ENCODE results near the gene ZNF81.

The ZNF81 gene

GRCh38 chrX:47828984-47829383 is 7.7 kb upstream of the ZNF81 start:
- no peaks in the 10 kb centered on the region for H3K36me3 ChIP-seq (ENCODE audit: control insufficient read depth in 1 of 2, insufficient read depth in 2 of 2, low read length in 2 of 2)
- H2AFZ ChIP-seq (ENCODE audit: insufficient read depth, low read length, poor library complexity), result no peak overlapping the region
- H3K18ac ChIP-seq (ENCODE audit: low read length), result no peak overlapping the region
- H3K27ac ChIP-seq (ENCODE audit: low read depth, low read length), result no peak overlapping the region
- WGBS (ENCODE audit: extremely low coverage, insufficient coverage, insufficient read length), result no CpG with 5 or more reads among the region's 1 CpG
- no peak overlapping the region for H4K91ac ChIP-seq (ENCODE audit: low read depth, low read length)
- no peaks in the 10 kb centered on the region for H3K4me1 ChIP-seq (ENCODE audit: control insufficient read depth in 1 of 2, insufficient read depth in 2 of 2, low read length in 2 of 2)
- no peak overlapping the region for H4K12ac ChIP-seq (ENCODE audit: low read depth, low read length)
- H4K8ac ChIP-seq (ENCODE audit: low read depth, low read length), result no peak overlapping the region
- H3K23ac ChIP-seq (ENCODE audit: low read length), result no peak overlapping the region
- H2AK5ac ChIP-seq (ENCODE audit: low read length), result no peak overlapping the region
- no peak overlapping the region for H2BK12ac ChIP-seq (ENCODE audit: low read length)
- H3K79me2 ChIP-seq (ENCODE audit: control insufficient read depth, insufficient read depth, low read length, poor library complexity), result no peaks in the 10 kb centered on the region
- H3K4me2 ChIP-seq (ENCODE audit: low read length), result no peak overlapping the region
- H3K4ac ChIP-seq (ENCODE audit: low read depth, low read length), result no peak overlapping the region
- no peak for DNase-seq
- no peak overlapping the region for H3K4me3 ChIP-seq (ENCODE audit: low read depth, low read length)
- no peaks in the 10 kb centered on the region for H3K79me1 ChIP-seq (ENCODE audit: low read length)
- no peak overlapping the region for H3K9ac ChIP-seq (ENCODE audit: low read length)
- H2BK5ac ChIP-seq (ENCODE audit: low read depth, low read length, poor library complexity), result no peak overlapping the region
- no peaks in the 10 kb centered on the region for H3K9me3 ChIP-seq (ENCODE audit: insufficient read depth, low read depth, low read length)
- no peaks in the 10 kb centered on the region for H3K27me3 ChIP-seq (ENCODE audit: insufficient read depth, low read length)
- H2BK120ac ChIP-seq (ENCODE audit: insufficient read depth, low read length, poor library complexity), result no peak overlapping the region
- no peak overlapping the region for H3K14ac ChIP-seq (ENCODE audit: low read length)

GRCh38 chrX:47831788-47832187 is 4.9 kb upstream of the ZNF81 start:
- Histone ChIP-seq H2BK120ac (ENCODE audit: insufficient read depth, low read length, poor library complexity) (no peak overlapping the region), H4K12ac (ENCODE audit: low read depth, low read length) (no peak overlapping the region), H3K9ac (ENCODE audit: low read length) (no peak overlapping the region), H4K91ac (ENCODE audit: low read depth, low read length) (no peak overlapping the region), H3K4me3 (ENCODE audit: low read depth, low read length) (no peak overlapping the region), H2BK5ac (ENCODE audit: low read depth, low read length, poor library complexity) (no peak overlapping the region), H2AFZ (ENCODE audit: insufficient read depth, low read length, poor library complexity) (no peak overlapping the region), H3K4me1 (ENCODE audit: control insufficient read depth in 1 of 2, insufficient read depth in 2 of 2, low read length in 2 of 2) (no peaks in the 10 kb centered on the region), H3K79me1 (ENCODE audit: low read length) (no peaks in the 10 kb centered on the region), H4K8ac (ENCODE audit: low read depth, low read length) (no peak overlapping the region), H3K18ac (ENCODE audit: low read length) (no peak overlapping the region), H2AK5ac (ENCODE audit: low read length) (no peak overlapping the region), H2BK12ac (ENCODE audit: low read length) (no peak overlapping the region), H3K36me3 (ENCODE audit: control insufficient read depth in 1 of 2, insufficient read depth in 2 of 2, low read length in 2 of 2) (no peaks in the 10 kb centered on the region), H3K4me2 (ENCODE audit: low read length) (no peak overlapping the region), H3K79me2 (ENCODE audit: control insufficient read depth, insufficient read depth, low read length, poor library complexity) (no peaks in the 10 kb centered on the region), H3K23ac (ENCODE audit: low read length) (no peak overlapping the region), H3K27ac (ENCODE audit: low read depth, low read length) (no peak overlapping the region), H3K27me3 (ENCODE audit: insufficient read depth, low read length) (no peaks in the 10 kb centered on the region), H3K14ac (ENCODE audit: low read length) (no peak overlapping the region), H3K9me3 (ENCODE audit: insufficient read depth, low read depth, low read length) (no peaks in the 10 kb centered on the region), H3K4ac (ENCODE audit: low read depth, low read length) (no peak overlapping the region)
- peak; percentile 29 to 76 for DNase-seq
- no CpG with 5 or more reads among the region's 2 CpGs for WGBS (ENCODE audit: extremely low coverage, insufficient coverage, insufficient read length)

- H4K91ac ChIP-seq (ENCODE audit: low read depth, low read length), result no peak overlapping the region
- no peak overlapping the region for H4K8ac ChIP-seq (ENCODE audit: low read depth, low read length)
- H2BK5ac ChIP-seq (ENCODE audit: low read depth, low read length, poor library complexity), result no peak overlapping the region
- H3K9me3 ChIP-seq (ENCODE audit: insufficient read depth, low read depth, low read length), result no peaks in the 10 kb centered on the region
- no peak overlapping the region for H3K23ac ChIP-seq (ENCODE audit: low read length)
- no peaks in the 10 kb centered on the region for H3K27me3 ChIP-seq (ENCODE audit: insufficient read depth, low read length)
- no peak overlapping the region for H2AFZ ChIP-seq (ENCODE audit: insufficient read depth, low read length, poor library complexity)
- H3K4me2 ChIP-seq (ENCODE audit: low read length), result no peak overlapping the region
- no peaks in the 10 kb centered on the region for H3K79me1 ChIP-seq (ENCODE audit: low read length)
- no peak overlapping the region for H2BK120ac ChIP-seq (ENCODE audit: insufficient read depth, low read length, poor library complexity)
- H2BK12ac ChIP-seq (ENCODE audit: low read length), result no peak overlapping the region
- no peak overlapping the region for H4K12ac ChIP-seq (ENCODE audit: low read depth, low read length)
- H3K4me1 ChIP-seq (ENCODE audit: control insufficient read depth in 1 of 2, insufficient read depth in 2 of 2, low read length in 2 of 2), result no peaks in the 10 kb centered on the region
- no peak overlapping the region for H3K14ac ChIP-seq (ENCODE audit: low read length)
- no peak overlapping the region for H3K4me3 ChIP-seq (ENCODE audit: low read depth, low read length)
- WGBS (ENCODE audit: extremely low coverage, insufficient coverage, insufficient read length), result no CpG with 5 or more reads among the region's 1 CpG
- DNase-seq, result no peak
- H3K9ac ChIP-seq (ENCODE audit: low read length), result no peak overlapping the region
- H3K27ac ChIP-seq (ENCODE audit: low read depth, low read length), result no peak overlapping the region
- H2AK5ac ChIP-seq (ENCODE audit: low read length), result no peak overlapping the region
- H3K36me3 ChIP-seq (ENCODE audit: control insufficient read depth in 1 of 2, insufficient read depth in 2 of 2, low read length in 2 of 2), result no peaks in the 10 kb centered on the region
- no peaks in the 10 kb centered on the region for H3K79me2 ChIP-seq (ENCODE audit: control insufficient read depth, insufficient read depth, low read length, poor library complexity)
- no peak overlapping the region for H3K4ac ChIP-seq (ENCODE audit: low read depth, low read length)
- H3K18ac ChIP-seq (ENCODE audit: low read length), result no peak overlapping the region
These were observed 1.7 kb downstream of the ZNF81 start for GRCh38 chrX:47838361-47838760.

GRCh38 chrX:47840111-47840510 is 3.4 kb downstream of the ZNF81 start:
- no peak overlapping the region for H2AK5ac ChIP-seq (ENCODE audit: low read length)
- H3K79me1 ChIP-seq (ENCODE audit: low read length), result no peaks in the 10 kb centered on the region
- no peaks in the 10 kb centered on the region for H3K79me2 ChIP-seq (ENCODE audit: control insufficient read depth, insufficient read depth, low read length, poor library complexity)
- H3K4ac ChIP-seq (ENCODE audit: low read depth, low read length), result no peak overlapping the region
- no peak overlapping the region for H3K14ac ChIP-seq (ENCODE audit: low read length)
- H3K4me3 ChIP-seq (ENCODE audit: low read depth, low read length), result no peak overlapping the region
- H3K27ac ChIP-seq (ENCODE audit: low read depth, low read length), result no peak overlapping the region
- H3K27me3 ChIP-seq (ENCODE audit: insufficient read depth, low read length), result no peaks in the 10 kb centered on the region
- no peak overlapping the region for H2AFZ ChIP-seq (ENCODE audit: insufficient read depth, low read length, poor library complexity)
- no peak overlapping the region for H4K12ac ChIP-seq (ENCODE audit: low read depth, low read length)
- no peaks in the 10 kb centered on the region for H3K4me1 ChIP-seq (ENCODE audit: control insufficient read depth in 1 of 2, insufficient read depth in 2 of 2, low read length in 2 of 2)
- H3K23ac ChIP-seq (ENCODE audit: low read length), result no peak overlapping the region
- H3K4me2 ChIP-seq (ENCODE audit: low read length), result no peak overlapping the region
- no peak overlapping the region for H4K8ac ChIP-seq (ENCODE audit: low read depth, low read length)
- H2BK120ac ChIP-seq (ENCODE audit: insufficient read depth, low read length, poor library complexity), result no peak overlapping the region
- no peaks in the 10 kb centered on the region for H3K9me3 ChIP-seq (ENCODE audit: insufficient read depth, low read depth, low read length)
- DNase-seq, result no peak
- H3K9ac ChIP-seq (ENCODE audit: low read length), result no peak overlapping the region
- no CpG with 5 or more reads among the region's 4 CpGs for WGBS (ENCODE audit: extremely low coverage, insufficient coverage, insufficient read length)
- no peak overlapping the region for H4K91ac ChIP-seq (ENCODE audit: low read depth, low read length)
- no peaks in the 10 kb centered on the region for H3K36me3 ChIP-seq (ENCODE audit: control insufficient read depth in 1 of 2, insufficient read depth in 2 of 2, low read length in 2 of 2)
- no peak overlapping the region for H2BK12ac ChIP-seq (ENCODE audit: low read length)
- H2BK5ac ChIP-seq (ENCODE audit: low read depth, low read length, poor library complexity), result no peak overlapping the region
- no peak overlapping the region for H3K18ac ChIP-seq (ENCODE audit: low read length)

Data from trophoblast cell (in vitro differentiated cells and primary cell).